ENCODE results near the gene POLR2F.

- TF ChIP-seq, protein P1, sequence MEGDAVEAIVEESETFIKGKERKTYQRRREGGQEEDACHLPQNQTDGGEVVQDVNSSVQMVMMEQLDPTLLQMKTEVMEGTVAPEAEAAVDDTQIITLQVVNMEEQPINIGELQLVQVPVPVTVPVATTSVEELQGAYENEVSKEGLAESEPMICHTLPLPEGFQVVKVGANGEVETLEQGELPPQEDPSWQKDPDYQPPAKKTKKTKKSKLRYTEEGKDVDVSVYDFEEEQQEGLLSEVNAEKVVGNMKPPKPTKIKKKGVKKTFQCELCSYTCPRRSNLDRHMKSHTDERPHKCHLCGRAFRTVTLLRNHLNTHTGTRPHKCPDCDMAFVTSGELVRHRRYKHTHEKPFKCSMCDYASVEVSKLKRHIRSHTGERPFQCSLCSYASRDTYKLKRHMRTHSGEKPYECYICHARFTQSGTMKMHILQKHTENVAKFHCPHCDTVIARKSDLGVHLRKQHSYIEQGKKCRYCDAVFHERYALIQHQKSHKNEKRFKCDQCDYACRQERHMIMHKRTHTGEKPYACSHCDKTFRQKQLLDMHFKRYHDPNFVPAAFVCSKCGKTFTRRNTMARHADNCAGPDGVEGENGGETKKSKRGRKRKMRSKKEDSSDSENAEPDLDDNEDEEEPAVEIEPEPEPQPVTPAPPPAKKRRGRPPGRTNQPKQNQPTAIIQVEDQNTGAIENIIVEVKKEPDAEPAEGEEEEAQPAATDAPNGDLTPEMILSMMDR (IDR thresholded peaks at IDR 0.05) = no peak
- TF ChIP-seq POLR2A (IDR thresholded peaks at IDR 0.05) = no peak
Observed at GRCh38 chr22:37990301-37990700, 36.8 kb downstream of the POLR2F start.
